HG03135 (cell line): Measurements from ENCODE around the gene PLSCR2.
"Not testable (repeated sequence)": the region's sequence is repeated elsewhere in the genome, so short reads cannot be mapped to it uniquely, and the experiment has no call there.

Source experiments
- ATAC-seq: cut with Tn5 transposase; IDR thresholded peaks from one replicate; pipeline ENCODE4 v1.9.1; 2021; ENCODE audit warnings: mild to moderate bottlenecking, moderate library complexity; ENCODE audit not compliant: unreplicated experiment

Gene PLSCR2

GRCh38 chr3:146421819-146422759, 47.3 kb downstream of the PLSCR2 start:
- no peak for ATAC-seq

- no peak for ATAC-seq
These were observed 53.0 kb downstream of the PLSCR2 start for GRCh38 chr3:146416366-146416765.

GRCh38 chr3:146414010-146414409, 55.4 kb downstream of the PLSCR2 start:
- no peak for ATAC-seq

GRCh38 chr3:146412711-146413110, 56.6 kb downstream of the PLSCR2 start:
- not testable (repeated sequence) for ATAC-seq

- ATAC-seq = no peak
These were observed 61.4 kb downstream of the PLSCR2 start for GRCh38 chr3:146407956-146408355.

DNA sequence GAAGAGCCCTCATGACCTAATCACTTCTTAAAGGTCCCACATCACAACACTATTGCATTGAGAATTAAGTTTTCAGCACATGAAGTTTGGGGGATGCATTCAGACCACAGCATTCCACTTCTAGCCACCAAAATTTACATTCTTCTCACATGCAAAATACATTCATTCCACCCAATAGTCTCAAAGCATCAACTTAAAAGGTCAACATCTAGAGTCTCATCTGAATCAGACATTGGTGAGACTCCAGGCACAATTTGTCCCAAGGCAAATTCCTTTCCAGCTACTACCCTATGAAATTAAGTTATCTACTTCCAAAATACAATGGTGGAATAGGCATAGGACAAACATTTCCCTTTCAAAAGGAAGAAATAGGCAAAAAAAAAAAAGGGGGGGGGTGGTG, 64.9 kb downstream of the PLSCR2 start:
- ATAC-seq = no peak

DNA sequence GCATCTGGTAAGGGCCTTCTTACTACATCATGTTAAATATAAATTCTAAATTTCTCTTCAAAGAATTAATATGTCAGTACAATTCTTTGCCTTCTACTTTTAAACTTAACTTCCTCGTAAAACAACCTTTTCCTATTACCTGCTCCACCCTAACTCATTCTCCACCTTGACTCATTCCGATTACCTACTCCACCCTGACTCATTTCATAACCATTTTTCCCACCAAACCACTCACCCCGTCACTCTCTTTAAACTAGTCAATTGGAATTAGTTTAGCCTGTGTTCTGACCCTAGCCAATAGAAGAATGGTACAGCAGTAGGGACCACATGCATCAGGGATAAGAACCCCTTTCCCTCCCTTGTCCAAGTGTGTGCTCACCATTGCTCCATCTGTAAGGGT, 65.6 kb downstream of the PLSCR2 start:
- ATAC-seq = no peak

- ATAC-seq = no peak
These were observed 72.6 kb downstream of the PLSCR2 start for GRCh38 chr3:146396792-146397191.

DNA sequence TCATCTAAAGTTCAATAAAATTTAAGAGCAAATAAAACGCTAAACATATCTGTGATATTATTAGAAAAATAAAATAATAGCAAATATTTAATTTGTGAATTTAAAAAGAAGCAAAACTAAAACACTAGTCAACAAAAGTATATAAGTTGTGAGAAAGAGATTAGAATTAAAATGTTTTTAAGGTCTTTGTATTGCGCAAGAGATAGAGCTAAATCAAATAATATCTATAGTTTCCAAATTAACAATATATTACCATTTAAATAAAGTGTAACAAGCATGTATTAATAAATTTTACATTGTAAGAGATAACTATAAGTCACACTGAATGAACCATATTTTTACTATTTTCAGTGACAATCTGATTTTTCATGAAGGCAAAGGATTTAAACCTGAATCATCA, 74.2 kb downstream of the PLSCR2 start:
- no peak for ATAC-seq

DNA sequence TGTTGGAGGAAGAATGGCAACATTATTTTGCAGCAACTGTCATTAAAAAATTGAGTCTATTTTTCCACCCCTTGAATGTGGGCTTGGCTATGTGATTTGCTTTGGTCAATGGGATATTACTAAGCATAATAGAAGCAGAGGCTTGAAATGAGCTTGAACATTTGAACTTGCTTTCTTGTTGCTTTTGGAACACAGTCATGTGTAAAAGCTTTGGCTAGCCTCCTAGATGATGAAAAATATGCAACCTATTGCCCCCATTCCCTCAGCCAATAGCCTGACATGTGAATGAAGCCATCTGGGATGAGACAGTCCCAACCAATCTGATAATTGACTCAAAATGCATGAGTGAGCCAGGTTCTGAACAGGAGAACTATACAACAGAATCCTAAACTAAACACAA, 78.4 kb downstream of the PLSCR2 start:
- no peak for ATAC-seq

DNA sequence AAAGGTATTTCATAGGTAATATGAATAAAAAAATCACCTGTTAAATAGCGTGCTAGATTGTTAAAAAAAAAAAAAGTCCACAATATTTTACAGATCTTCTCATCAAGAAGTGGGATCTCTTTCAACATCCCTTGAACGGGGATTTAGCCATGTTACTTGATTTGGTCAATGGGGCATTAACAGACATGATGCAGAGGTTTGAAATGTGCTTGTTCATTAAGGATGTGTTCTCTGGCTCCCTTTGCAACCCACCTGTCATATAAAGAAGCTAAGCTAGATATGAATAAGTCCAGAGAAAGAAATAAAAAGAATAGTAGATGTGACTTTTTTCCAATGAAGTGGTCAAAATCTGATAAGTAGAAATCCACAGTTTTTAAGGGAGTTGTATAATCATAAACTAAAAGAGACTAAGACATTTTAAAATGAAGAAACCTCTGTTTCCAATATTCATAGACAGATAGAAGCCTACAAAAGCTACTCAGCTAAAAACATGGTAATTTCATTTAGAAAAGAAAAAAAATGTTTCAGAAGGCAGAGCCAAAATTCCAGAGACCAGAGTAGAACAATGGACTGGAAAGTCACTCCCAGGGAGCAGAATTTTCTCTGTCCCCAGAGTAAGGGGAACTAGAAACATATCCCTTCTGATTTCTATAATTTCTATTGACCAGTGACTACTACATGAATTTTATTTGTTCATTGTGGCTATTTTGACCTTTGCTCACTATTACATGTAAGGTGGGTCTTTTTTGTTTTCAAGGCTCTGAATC, 79.2 kb downstream of the PLSCR2 start:
- no peak for ATAC-seq

DNA sequence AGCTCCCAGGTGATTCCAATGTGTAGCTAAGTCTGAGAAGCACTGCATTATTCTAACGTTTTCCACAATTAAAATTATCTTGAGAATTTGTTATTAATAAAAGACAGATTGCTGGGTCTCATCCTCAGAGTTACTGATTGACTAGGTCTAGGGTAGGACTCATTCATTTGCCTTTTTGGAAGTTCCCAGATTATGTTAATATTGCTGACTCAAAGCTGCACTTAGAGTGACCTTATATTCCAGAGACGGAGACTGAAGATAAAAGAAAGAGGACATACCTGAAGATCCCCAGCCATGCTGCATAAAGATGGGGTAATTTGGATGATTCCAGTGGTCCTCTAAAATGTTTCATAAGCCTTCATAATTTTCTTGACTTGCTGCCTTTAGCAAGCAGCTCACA, 81.8 kb downstream of the PLSCR2 start:
- no peak for ATAC-seq

DNA sequence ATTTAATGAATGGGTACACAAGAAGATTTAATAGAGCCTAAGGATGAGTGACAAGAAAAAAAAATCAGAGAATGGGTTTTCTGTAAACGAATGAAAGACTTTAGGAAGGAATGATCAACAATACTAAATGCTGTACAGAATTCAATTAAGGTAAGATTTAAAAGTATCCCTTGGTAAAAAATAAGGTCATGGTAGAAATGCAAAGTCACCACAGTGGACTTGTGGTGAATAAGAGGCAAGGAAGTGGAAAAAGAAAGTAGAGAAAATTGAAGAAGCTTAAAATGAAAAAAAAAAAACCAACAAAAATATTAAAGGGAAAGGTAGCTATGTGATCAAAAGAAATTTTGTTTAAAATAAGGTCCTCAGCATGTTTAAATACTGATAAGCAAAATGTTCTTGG, 82.4 kb downstream of the PLSCR2 start:
- no peak for ATAC-seq

GRCh38 chr3:146384786-146385185, 84.6 kb downstream of the PLSCR2 start:
- ATAC-seq = no peak
